ENCODE results near the gene C5AR2. TPM values are rescaled to one million over a fixed set of nuclear protein-coding genes. Genes with fewer than 3 reads are reported as not detected.

C5AR2 gene
- total and polyA plus RNA-seq, 2 experiments from 2014 or later: 0.28 TPM; not detected in 1

- ATAC-seq (peak; percentile 7; the same call in 2 of the 3 replicates), DNase-seq (ENCODE audit: low spot score) (peak; percentile 37)
- Histone ChIP-seq H2AFZ (no peak overlapping the region), H4K20me1 (replicated peaks; ENCODE audit: insufficient read depth) (no peaks in the 10 kb centered on the region), H3K27ac (ENCODE audit: low read depth) (peak overlapping the region; percentile 86), H3K4me1 (ENCODE audit: insufficient read depth) (peaks cover 6% of the 10 kb centered on the region; the same call in 1 of the 2 replicates), H3K27me3 (ENCODE audit: insufficient read depth) (no peaks in the 10 kb centered on the region), H3K36me3 (ENCODE audit: insufficient read depth) (no peaks in the 10 kb centered on the region), H3K4me3 (no peak overlapping the region), H3K79me2 (replicated peaks; ENCODE audit: insufficient read depth) (no peaks in the 10 kb centered on the region), H3K9me2 (ENCODE audit: insufficient read depth) (no peaks in the 10 kb centered on the region), H3K4me2 (no peak overlapping the region), H3F3A (replicated peaks; ENCODE audit: low read depth) (peaks cover 11% of the 10 kb centered on the region; the same call in 1 of the 2 replicates)
- Mint-ChIP-seq H3K4me3 (no peak overlapping the region; the same call in 2 of the 3 replicates), H3K36me3 (ENCODE audit: low read depth) (peaks cover 31% of the 10 kb centered on the region), H3K27me3 (ENCODE audit: insufficient read depth, low read depth, poor library complexity) (peaks cover 31% of the 10 kb centered on the region), H3K4me1 (peaks cover 21% of the 10 kb centered on the region), H3K27ac (peak overlapping the region; percentile 73), H3K9me3 (peaks cover 34% of the 10 kb centered on the region)
- TF ChIP-seq STAT1 (IDR thresholded peaks at IDR 0.05; ENCODE audit: unreplicated experiment): no peak
- TF ChIP-seq, protein P1, sequence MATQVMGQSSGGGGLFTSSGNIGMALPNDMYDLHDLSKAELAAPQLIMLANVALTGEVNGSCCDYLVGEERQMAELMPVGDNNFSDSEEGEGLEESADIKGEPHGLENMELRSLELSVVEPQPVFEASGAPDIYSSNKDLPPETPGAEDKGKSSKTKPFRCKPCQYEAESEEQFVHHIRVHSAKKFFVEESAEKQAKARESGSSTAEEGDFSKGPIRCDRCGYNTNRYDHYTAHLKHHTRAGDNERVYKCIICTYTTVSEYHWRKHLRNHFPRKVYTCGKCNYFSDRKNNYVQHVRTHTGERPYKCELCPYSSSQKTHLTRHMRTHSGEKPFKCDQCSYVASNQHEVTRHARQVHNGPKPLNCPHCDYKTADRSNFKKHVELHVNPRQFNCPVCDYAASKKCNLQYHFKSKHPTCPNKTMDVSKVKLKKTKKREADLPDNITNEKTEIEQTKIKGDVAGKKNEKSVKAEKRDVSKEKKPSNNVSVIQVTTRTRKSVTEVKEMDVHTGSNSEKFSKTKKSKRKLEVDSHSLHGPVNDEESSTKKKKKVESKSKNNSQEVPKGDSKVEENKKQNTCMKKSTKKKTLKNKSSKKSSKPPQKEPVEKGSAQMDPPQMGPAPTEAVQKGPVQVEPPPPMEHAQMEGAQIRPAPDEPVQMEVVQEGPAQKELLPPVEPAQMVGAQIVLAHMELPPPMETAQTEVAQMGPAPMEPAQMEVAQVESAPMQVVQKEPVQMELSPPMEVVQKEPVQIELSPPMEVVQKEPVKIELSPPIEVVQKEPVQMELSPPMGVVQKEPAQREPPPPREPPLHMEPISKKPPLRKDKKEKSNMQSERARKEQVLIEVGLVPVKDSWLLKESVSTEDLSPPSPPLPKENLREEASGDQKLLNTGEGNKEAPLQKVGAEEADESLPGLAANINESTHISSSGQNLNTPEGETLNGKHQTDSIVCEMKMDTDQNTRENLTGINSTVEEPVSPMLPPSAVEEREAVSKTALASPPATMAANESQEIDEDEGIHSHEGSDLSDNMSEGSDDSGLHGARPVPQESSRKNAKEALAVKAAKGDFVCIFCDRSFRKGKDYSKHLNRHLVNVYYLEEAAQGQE (IDR thresholded peaks at IDR 0.05; ENCODE audit: unreplicated experiment): no peak
- TF ChIP-seq ETS1 (IDR thresholded peaks at IDR 0.05): no peak
- no peak for TF ChIP-seq CREB1 (CRISPR knock-in tag; IDR thresholded peaks at IDR 0.05; ENCODE audit: low read depth)
- TF ChIP-seq ZNF331 (CRISPR knock-in tag; IDR thresholded peaks at IDR 0.05; ENCODE audit: low read depth): no peak
- no peak for TF ChIP-seq EZH2phosphoT487 (IDR thresholded peaks at IDR 0.05; ENCODE audit: unreplicated experiment)
- no peak for TF ChIP-seq ZNF114 (CRISPR knock-in tag; IDR thresholded peaks at IDR 0.05)
- no peak for TF ChIP-seq NANOG (IDR thresholded peaks at IDR 0.05; ENCODE audit: borderline replicate concordance)
- TF ChIP-seq CTCF (conservative IDR thresholded peaks at IDR 0.05; ENCODE audit: low read depth in 2 of 2): no peak
- TF ChIP-seq POLR2AphosphoS5 (IDR thresholded peaks at IDR 0.05; ENCODE audit: low read depth): no peak
- TF ChIP-seq JUNB (IDR thresholded peaks at IDR 0.05; ENCODE audit: unreplicated experiment): no peak
- no peak for TF ChIP-seq EZH2 (IDR thresholded peaks at IDR 0.05; ENCODE audit: low read depth, unreplicated experiment)
- TF ChIP-seq, protein P2, sequence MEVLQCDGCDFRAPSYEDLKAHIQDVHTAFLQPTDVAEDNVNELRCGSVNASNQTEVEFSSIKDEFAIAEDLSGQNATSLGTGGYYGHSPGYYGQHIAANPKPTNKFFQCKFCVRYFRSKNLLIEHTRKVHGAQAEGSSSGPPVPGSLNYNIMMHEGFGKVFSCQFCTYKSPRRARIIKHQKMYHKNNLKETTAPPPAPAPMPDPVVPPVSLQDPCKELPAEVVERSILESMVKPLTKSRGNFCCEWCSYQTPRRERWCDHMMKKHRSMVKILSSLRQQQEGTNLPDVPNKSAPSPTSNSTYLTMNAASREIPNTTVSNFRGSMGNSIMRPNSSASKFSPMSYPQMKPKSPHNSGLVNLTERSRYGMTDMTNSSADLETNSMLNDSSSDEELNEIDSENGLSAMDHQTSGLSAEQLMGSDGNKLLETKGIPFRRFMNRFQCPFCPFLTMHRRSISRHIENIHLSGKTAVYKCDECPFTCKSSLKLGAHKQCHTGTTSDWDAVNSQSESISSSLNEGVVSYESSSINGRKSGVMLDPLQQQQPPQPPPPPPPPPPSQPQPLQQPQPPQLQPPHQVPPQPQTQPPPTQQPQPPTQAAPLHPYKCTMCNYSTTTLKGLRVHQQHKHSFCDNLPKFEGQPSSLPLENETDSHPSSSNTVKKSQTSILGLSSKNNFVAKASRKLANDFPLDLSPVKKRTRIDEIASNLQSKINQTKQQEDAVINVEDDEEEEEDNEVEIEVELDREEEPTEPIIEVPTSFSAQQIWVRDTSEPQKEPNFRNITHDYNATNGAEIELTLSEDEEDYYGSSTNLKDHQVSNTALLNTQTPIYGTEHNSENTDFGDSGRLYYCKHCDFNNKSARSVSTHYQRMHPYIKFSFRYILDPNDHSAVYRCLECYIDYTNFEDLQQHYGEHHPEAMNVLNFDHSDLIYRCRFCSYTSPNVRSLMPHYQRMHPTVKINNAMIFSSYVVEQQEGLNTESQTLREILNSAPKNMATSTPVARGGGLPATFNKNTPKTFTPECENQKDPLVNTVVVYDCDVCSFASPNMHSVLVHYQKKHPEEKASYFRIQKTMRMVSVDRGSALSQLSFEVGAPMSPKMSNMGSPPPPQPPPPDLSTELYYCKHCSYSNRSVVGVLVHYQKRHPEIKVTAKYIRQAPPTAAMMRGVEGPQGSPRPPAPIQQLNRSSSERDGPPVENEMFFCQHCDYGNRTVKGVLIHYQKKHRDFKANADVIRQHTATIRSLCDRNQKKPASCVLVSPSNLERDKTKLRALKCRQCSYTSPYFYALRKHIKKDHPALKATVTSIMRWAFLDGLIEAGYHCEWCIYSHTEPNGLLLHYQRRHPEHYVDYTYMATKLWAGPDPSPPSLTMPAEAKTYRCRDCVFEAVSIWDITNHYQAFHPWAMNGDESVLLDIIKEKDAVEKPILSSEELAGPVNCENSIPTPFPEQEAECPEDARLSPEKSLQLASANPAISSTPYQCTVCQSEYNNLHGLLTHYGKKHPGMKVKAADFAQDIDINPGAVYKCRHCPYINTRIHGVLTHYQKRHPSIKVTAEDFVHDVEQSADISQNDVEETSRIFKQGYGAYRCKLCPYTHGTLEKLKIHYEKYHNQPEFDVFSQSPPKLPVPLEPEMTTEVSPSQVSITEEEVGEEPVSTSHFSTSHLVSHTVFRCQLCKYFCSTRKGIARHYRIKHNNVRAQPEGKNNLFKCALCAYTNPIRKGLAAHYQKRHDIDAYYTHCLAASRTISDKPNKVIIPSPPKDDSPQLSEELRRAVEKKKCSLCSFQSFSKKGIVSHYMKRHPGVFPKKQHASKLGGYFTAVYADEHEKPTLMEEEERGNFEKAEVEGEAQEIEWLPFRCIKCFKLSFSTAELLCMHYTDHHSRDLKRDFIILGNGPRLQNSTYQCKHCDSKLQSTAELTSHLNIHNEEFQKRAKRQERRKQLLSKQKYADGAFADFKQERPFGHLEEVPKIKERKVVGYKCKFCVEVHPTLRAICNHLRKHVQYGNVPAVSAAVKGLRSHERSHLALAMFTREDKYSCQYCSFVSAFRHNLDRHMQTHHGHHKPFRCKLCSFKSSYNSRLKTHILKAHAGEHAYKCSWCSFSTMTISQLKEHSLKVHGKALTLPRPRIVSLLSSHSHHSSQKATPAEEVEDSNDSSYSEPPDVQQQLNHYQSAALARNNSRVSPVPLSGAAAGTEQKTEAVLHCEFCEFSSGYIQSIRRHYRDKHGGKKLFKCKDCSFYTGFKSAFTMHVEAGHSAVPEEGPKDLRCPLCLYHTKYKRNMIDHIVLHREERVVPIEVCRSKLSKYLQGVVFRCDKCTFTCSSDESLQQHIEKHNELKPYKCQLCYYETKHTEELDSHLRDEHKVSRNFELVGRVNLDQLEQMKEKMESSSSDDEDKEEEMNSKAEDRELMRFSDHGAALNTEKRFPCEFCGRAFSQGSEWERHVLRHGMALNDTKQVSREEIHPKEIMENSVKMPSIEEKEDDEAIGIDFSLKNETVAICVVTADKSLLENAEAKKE (CRISPR knock-in tag; IDR thresholded peaks at IDR 0.05): no peak
Observed at GRCh38 chr19:47390533-47391488, 58.8 kb downstream of the C5AR2 start.

Measured in GM23338 (cell line).